ENCODE results near the gene CFAP206. TPM values are rescaled to one million over a fixed set of nuclear protein-coding genes. Genes with fewer than 3 reads are reported as not detected.

The CFAP206 gene
- total RNA-seq, 1 experiment from 2014 or later: 0.14 TPM

DNA sequence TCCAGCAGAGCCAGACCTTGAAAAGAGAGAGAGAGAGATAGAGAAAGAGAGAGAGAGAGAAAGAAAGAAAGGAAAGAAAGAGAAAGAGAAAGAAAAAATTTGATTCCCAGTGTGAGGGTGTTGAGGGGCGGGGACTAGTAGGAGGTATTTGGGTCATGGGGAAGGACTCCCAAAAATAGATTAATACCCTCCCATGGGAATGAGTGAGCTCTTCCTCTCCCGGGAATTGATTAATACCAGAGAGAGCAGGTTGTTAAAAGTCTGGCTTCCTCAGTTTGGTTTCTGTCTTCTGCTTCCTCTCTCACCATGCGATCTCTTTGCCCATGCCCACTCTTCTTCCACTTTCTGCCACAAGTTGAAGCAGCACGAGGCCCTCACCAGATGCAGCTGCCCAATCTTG, 28.8 kb upstream of the CFAP206 start:
- CTCF ChIA-PET: interaction anchor here (0.6 kb wide), 1 partner anchor 14 kb away, joined by 3 read pairs; no protein-coding TSS in a partner anchor
- TF ChIP-seq, protein P1, sequence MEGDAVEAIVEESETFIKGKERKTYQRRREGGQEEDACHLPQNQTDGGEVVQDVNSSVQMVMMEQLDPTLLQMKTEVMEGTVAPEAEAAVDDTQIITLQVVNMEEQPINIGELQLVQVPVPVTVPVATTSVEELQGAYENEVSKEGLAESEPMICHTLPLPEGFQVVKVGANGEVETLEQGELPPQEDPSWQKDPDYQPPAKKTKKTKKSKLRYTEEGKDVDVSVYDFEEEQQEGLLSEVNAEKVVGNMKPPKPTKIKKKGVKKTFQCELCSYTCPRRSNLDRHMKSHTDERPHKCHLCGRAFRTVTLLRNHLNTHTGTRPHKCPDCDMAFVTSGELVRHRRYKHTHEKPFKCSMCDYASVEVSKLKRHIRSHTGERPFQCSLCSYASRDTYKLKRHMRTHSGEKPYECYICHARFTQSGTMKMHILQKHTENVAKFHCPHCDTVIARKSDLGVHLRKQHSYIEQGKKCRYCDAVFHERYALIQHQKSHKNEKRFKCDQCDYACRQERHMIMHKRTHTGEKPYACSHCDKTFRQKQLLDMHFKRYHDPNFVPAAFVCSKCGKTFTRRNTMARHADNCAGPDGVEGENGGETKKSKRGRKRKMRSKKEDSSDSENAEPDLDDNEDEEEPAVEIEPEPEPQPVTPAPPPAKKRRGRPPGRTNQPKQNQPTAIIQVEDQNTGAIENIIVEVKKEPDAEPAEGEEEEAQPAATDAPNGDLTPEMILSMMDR (IDR thresholded peaks at IDR 0.05; ENCODE audit: unreplicated experiment): no peak
- Mint-ChIP-seq H3K27me3 (ENCODE audit: unreplicated experiment) (no peaks in the 10 kb centered on the region), H3K4me3 (ENCODE audit: low read depth, unreplicated experiment) (no peak overlapping the region), H3K27ac (ENCODE audit: unreplicated experiment) (no peak overlapping the region), H3K9me3 (ENCODE audit: low read depth, unreplicated experiment) (no peaks in the 10 kb centered on the region), H3K36me3 (ENCODE audit: insufficient read depth, unreplicated experiment) (no peaks in the 10 kb centered on the region), H3K4me1 (ENCODE audit: low read depth, unreplicated experiment) (no peaks in the 10 kb centered on the region)
- no TSS peak for BruUV-seq (replicated peaks)
- intact Hi-C loops (cut with micrococcal nuclease; ENCODE audit: unreplicated experiment): no loop called here
- no peak for DNase-seq

DNA sequence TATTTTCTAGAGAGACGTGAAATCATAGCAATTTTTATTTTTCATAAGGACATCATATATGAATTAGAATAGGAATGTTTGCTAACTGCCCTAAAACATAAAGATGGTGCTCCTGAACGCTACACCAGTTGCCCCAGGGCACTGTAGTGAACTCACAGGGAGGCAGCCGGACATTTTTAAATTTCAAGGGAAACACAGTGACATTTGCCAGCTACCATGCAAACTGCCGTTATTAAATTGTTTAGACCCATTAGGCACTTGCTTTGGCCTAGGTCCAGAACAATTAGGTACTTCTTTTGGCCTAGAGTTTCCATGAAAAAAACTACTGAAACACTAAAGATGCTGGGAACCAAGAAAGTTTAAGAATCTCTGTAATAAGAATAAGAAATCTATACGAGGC, 24.9 kb upstream of the CFAP206 start:
- no TSS peak for BruUV-seq (replicated peaks)
- no peaks in the 10 kb centered on the region for H3K9me3 Mint-ChIP-seq (ENCODE audit: low read depth, unreplicated experiment)
- H3K4me3 Mint-ChIP-seq (ENCODE audit: low read depth, unreplicated experiment): no peak overlapping the region
- intact Hi-C loops (cut with micrococcal nuclease; ENCODE audit: unreplicated experiment): no loop called here
- no peaks in the 10 kb centered on the region for H3K27me3 Mint-ChIP-seq (ENCODE audit: unreplicated experiment)
- TF ChIP-seq, protein P1 (IDR thresholded peaks at IDR 0.05; ENCODE audit: unreplicated experiment): no peak
- H3K4me1 Mint-ChIP-seq (ENCODE audit: low read depth, unreplicated experiment): no peaks in the 10 kb centered on the region
- no peaks in the 10 kb centered on the region for H3K36me3 Mint-ChIP-seq (ENCODE audit: insufficient read depth, unreplicated experiment)
- no peak for DNase-seq
- CTCF ChIA-PET: no interaction called here
- H3K27ac Mint-ChIP-seq (ENCODE audit: unreplicated experiment): no peak overlapping the region

- CTCF ChIA-PET: no interaction called here
- H3K27me3 Mint-ChIP-seq (ENCODE audit: unreplicated experiment): no peaks in the 10 kb centered on the region
- no peak for DNase-seq
- intact Hi-C loops (cut with micrococcal nuclease; ENCODE audit: unreplicated experiment): no loop called here
- H3K27ac Mint-ChIP-seq (ENCODE audit: unreplicated experiment): no peak overlapping the region
- H3K9me3 Mint-ChIP-seq (ENCODE audit: low read depth, unreplicated experiment): no peaks in the 10 kb centered on the region
- TF ChIP-seq, protein P1 (IDR thresholded peaks at IDR 0.05; ENCODE audit: unreplicated experiment): no peak
- BruUV-seq (replicated peaks): no TSS peak
- no peaks in the 10 kb centered on the region for H3K36me3 Mint-ChIP-seq (ENCODE audit: insufficient read depth, unreplicated experiment)
- H3K4me3 Mint-ChIP-seq (ENCODE audit: low read depth, unreplicated experiment): no peak overlapping the region
- no peaks in the 10 kb centered on the region for H3K4me1 Mint-ChIP-seq (ENCODE audit: low read depth, unreplicated experiment)
Measured at GRCh38 chr6:87384038-87384437, 23.7 kb upstream of the CFAP206 start.

DNA sequence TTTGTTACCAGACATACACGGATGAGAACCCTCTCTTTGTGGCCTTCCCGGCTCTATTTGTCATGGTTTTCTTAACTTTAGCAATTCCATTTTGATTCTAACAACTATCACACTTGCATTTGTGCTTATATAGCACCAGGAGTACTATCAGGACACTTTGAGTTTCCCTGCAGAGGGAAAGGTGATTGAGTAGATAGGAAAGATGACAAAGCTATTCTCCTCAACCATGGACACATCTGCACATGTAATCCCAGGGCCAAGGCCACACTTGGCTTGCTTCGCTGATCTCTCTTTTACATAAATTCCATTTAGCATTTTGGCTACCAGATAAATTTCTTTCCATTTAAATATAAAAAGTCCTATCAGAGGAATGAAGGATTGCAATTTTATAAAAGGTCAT, 23.3 kb upstream of the CFAP206 start:
- TF ChIP-seq, protein P1 (IDR thresholded peaks at IDR 0.05; ENCODE audit: unreplicated experiment): no peak

More for the DNA sequence above, 23.3 kb upstream of the CFAP206 start:
- no TSS peak for BruUV-seq (replicated peaks)
- CTCF ChIA-PET: no interaction called here
- H3K27ac Mint-ChIP-seq (ENCODE audit: unreplicated experiment): no peak overlapping the region
- no peaks in the 10 kb centered on the region for H3K4me1 Mint-ChIP-seq (ENCODE audit: low read depth, unreplicated experiment)
- no peaks in the 10 kb centered on the region for H3K9me3 Mint-ChIP-seq (ENCODE audit: low read depth, unreplicated experiment)
- H3K4me3 Mint-ChIP-seq (ENCODE audit: low read depth, unreplicated experiment): no peak overlapping the region
- no peaks in the 10 kb centered on the region for H3K36me3 Mint-ChIP-seq (ENCODE audit: insufficient read depth, unreplicated experiment)
- H3K27me3 Mint-ChIP-seq (ENCODE audit: unreplicated experiment): no peaks in the 10 kb centered on the region
- no peak for DNase-seq
- intact Hi-C loops (cut with micrococcal nuclease; ENCODE audit: unreplicated experiment): no loop called here

All from Calu3 (cell line).